HuH-7.5 (cell line): ENCODE data around the gene HOMER2.
"Not testable (repeated sequence)": the region's sequence is repeated elsewhere in the genome, so short reads cannot be mapped to it uniquely, and the experiment has no call there.

ENCODE experiments used
- DNase-seq: peaks from one replicate; pipeline ENCODE4 v3.0.0; 2011; ENCODE audit warnings: low spot score

HOMER2 gene

GRCh38 chr15:82952158-82953081 lies at the start of gene HOMER2:
TSS of gene HOMER2 (minus strand) at chr15:82952720. CDS start at chr15:82952535, 185 bp downstream.
- peak; percentile 59 for DNase-seq

- DNase-seq: not testable (repeated sequence)
These were observed 48.1 kb upstream of the HOMER2 start for GRCh38 chr15:83000672-83001031.

- peak; percentile 35 for DNase-seq
These were observed 47.6 kb upstream of the HOMER2 start for GRCh38 chr15:82999905-83000671.

GRCh38 chr15:82999426-82999825 lies 46.9 kb upstream of the HOMER2 start:
- no peak for DNase-seq

- no peak for DNase-seq
These were observed 43.4 kb upstream of the HOMER2 start for GRCh38 chr15:82995938-82996337.

GRCh38 chr15:82995076-82995475 lies 42.6 kb upstream of the HOMER2 start:
- DNase-seq: no peak

GRCh38 chr15:82993144-82993543 lies 40.6 kb upstream of the HOMER2 start:
- no peak for DNase-seq

GRCh38 chr15:82992436-82992998 lies 40.0 kb upstream of the HOMER2 start:
- no peak for DNase-seq

GRCh38 chr15:82986442-82986780 lies 33.9 kb upstream of the HOMER2 start:
- peak; percentile 58 for DNase-seq

- DNase-seq: peak; percentile 84
These were observed 33.3 kb upstream of the HOMER2 start, which contains the start of gene RAMAC for GRCh38 chr15:82985688-82986441. TSS of gene RAMAC (plus strand) at chr15:82986210. CDS start at chr15:82989019, 2,809 bp downstream.

- DNase-seq: no peak
These were observed 28.5 kb upstream of the HOMER2 start for GRCh38 chr15:82980981-82981380.

GRCh38 chr15:82979726-82980125 lies 27.2 kb upstream of the HOMER2 start:
- no peak for DNase-seq

GRCh38 chr15:82978438-82978837 lies 25.9 kb upstream of the HOMER2 start:
- DNase-seq: no peak

- DNase-seq: no peak
These were observed 24.6 kb upstream of the HOMER2 start for GRCh38 chr15:82977076-82977475.

GRCh38 chr15:82972990-82973389 lies 20.5 kb upstream of the HOMER2 start:
- no peak for DNase-seq

- no peak for DNase-seq
These were observed 18.9 kb upstream of the HOMER2 start for GRCh38 chr15:82971218-82971984.

- DNase-seq: no peak
These were observed 18.2 kb upstream of the HOMER2 start for GRCh38 chr15:82970696-82971095.

GRCh38 chr15:82970078-82970686 lies 17.7 kb upstream of the HOMER2 start:
- DNase-seq: no peak

GRCh38 chr15:82969353-82969752 lies 16.8 kb upstream of the HOMER2 start:
- DNase-seq: no peak

GRCh38 chr15:82968066-82968465 lies 15.5 kb upstream of the HOMER2 start:
- no peak for DNase-seq

GRCh38 chr15:82966671-82967071 lies 14.2 kb upstream of the HOMER2 start:
- no peak for DNase-seq
